HepG2 (cell line): Measurements from ENCODE around the gene TMEM219. TPM values are rescaled to one million over a fixed set of nuclear protein-coding genes. Genes with fewer than 3 reads are reported as not detected.

Experiments
- BCL3 ChIP-seq: sonication (generic); formaldehyde crosslinking; IDR thresholded peaks from 2 replicates; pipeline ENCODE4 v1.5.1; 2020; ENCODE audit warnings: mild to moderate bottlenecking, missing genetic modification reagents, moderate library complexity
- EED ChIP-seq: sonication (generic); formaldehyde crosslinking; IDR thresholded peaks from 2 replicates; pipeline ENCODE4 v1.5.0; 2020; ENCODE audit warnings: mild to moderate bottlenecking, missing genetic modification reagents
- HNF4A ChIP-seq: sonication (generic); formaldehyde crosslinking; IDR thresholded peaks from 2 replicates; pipeline ENCODE4 v1.4.0; 2020; ENCODE audit warnings: missing genetic modification reagents
- HNRNPH1 ChIP-seq: fragments of 200-400 bp; formaldehyde crosslinking; optimal IDR thresholded peaks from 2 replicates; pipeline ENCODE3; 2017; ENCODE audit warnings: mild to moderate bottlenecking, low read depth, low read length
- KDM5A ChIP-seq: fragments of 200-600 bp; sonication (generic); IDR thresholded peaks from 2 replicates; pipeline ENCODE4 v1.7.0; 2018; ENCODE audit warnings: antibody characterized with exemption, mild to moderate bottlenecking, low read length, borderline replicate concordance
- MTF2 ChIP-seq: sonication (generic); formaldehyde crosslinking; IDR thresholded peaks from 2 replicates; pipeline ENCODE4 v1.5.0; 2020; ENCODE audit warnings: missing genetic modification reagents, borderline replicate concordance
- MXD1 ChIP-seq: sonication (generic); formaldehyde crosslinking; IDR thresholded peaks from 2 replicates; pipeline ENCODE4 v1.4.0; 2020; ENCODE audit warnings: mild to moderate bottlenecking, missing genetic modification reagents
- PAWR ChIP-seq: sonication (generic); formaldehyde crosslinking; IDR thresholded peaks from 2 replicates; pipeline ENCODE4 v1.4.0; 2020; ENCODE audit warnings: missing genetic modification reagents, mild to moderate bottlenecking, borderline replicate concordance
- RORA ChIP-seq: sonication (generic); formaldehyde crosslinking; IDR thresholded peaks from 2 replicates; pipeline ENCODE4 v1.5.0; 2020; ENCODE audit warnings: mild to moderate bottlenecking, missing genetic modification reagents, moderate library complexity
- TGIF2 ChIP-seq: IDR thresholded peaks from 2 replicates; pipeline ENCODE4 v1.6.1; 2016; ENCODE audit warnings: control low read depth, missing compliant biosample characterization
- THAP9 ChIP-seq: sonication (generic); formaldehyde crosslinking; IDR thresholded peaks from 2 replicates; pipeline ENCODE4; 2020; ENCODE audit warnings: missing genetic modification reagents, mild to moderate bottlenecking, borderline replicate concordance
- ZBTB3 ChIP-seq: sonication (generic); formaldehyde crosslinking; IDR thresholded peaks from 2 replicates; pipeline ENCODE4 v1.4.0; 2020; ENCODE audit warnings: low read depth, mild to moderate bottlenecking, moderate library complexity, missing genetic modification reagents, borderline replicate concordance
- ZKSCAN1 ChIP-seq: fragments of 150-350 bp; IDR thresholded peaks from 2 replicates; pipeline ENCODE4 v1.6.1; 2014; ENCODE audit warnings: low read length
- ZNF124 ChIP-seq: sonication (generic); formaldehyde crosslinking; IDR thresholded peaks from 2 replicates; pipeline ENCODE4 v1.4.0; 2020; ENCODE audit warnings: missing genetic modification reagents
- ZNF468 ChIP-seq: sonication (generic); formaldehyde crosslinking; IDR thresholded peaks from 2 replicates; pipeline ENCODE4 v1.8.0; 2022; ENCODE audit warnings: mild to moderate bottlenecking, moderate library complexity, missing genetic modification reagents
- ZNF709 ChIP-seq: sonication (generic); formaldehyde crosslinking; IDR thresholded peaks from 2 replicates; pipeline ENCODE4 v1.5.0; 2020; ENCODE audit warnings: mild to moderate bottlenecking, missing genetic modification reagents
- polyA plus RNA-seq, 8 experiments: library from polyadenylated mRNA; depleted of rRNA in 3 of 8; stranded (reverse) in 7 of 8; unstranded in 1 of 8; fragments of >200 nt; fragmentation: Illumina TruSeq in 4 of 8; extraction: Trizol in 4 of 8; gene quantifications; 2 replicates each; pipeline versions ENCODE4 v1.2.1 to v1.2.3, GENCODE V29; 2011 to 2016; ENCODE audit warnings: low read depth in 4 of 8, missing spikeins in 1 of 8, mixed read lengths in 1 of 8; ENCODE audit not compliant: insufficient read depth in 1 of 8
- total RNA-seq, 5 experiments: library from RNA; depleted of rRNA; stranded (reverse); fragments of >200 nt; fragmentation: Illumina TruSeq; extraction: Trizol; gene quantifications; 2 replicates each; pipeline ENCODE4 v1.2.3, GENCODE V29; 2016; ENCODE audit warnings: low read depth in 1 of 5
- TF ChIP-seq, protein P1 (sequence below): sonication (generic); formaldehyde crosslinking; IDR thresholded peaks from 2 replicates; pipeline ENCODE4 v1.4.0; 2020; ENCODE audit warnings: missing genetic modification reagents
- TF ChIP-seq, protein P2 (sequence below): sonication (generic); formaldehyde crosslinking; IDR thresholded peaks from 2 replicates; pipeline ENCODE4 v1.5.1; 2020; ENCODE audit warnings: mild to moderate bottlenecking, missing genetic modification reagents

The TMEM219 gene
- total and polyA plus RNA-seq, 2 of the 13 experiments (the other 11 are each of a cell fraction or from before 2014, with no cell fraction given) = 105 to 115 TPM

DNA sequence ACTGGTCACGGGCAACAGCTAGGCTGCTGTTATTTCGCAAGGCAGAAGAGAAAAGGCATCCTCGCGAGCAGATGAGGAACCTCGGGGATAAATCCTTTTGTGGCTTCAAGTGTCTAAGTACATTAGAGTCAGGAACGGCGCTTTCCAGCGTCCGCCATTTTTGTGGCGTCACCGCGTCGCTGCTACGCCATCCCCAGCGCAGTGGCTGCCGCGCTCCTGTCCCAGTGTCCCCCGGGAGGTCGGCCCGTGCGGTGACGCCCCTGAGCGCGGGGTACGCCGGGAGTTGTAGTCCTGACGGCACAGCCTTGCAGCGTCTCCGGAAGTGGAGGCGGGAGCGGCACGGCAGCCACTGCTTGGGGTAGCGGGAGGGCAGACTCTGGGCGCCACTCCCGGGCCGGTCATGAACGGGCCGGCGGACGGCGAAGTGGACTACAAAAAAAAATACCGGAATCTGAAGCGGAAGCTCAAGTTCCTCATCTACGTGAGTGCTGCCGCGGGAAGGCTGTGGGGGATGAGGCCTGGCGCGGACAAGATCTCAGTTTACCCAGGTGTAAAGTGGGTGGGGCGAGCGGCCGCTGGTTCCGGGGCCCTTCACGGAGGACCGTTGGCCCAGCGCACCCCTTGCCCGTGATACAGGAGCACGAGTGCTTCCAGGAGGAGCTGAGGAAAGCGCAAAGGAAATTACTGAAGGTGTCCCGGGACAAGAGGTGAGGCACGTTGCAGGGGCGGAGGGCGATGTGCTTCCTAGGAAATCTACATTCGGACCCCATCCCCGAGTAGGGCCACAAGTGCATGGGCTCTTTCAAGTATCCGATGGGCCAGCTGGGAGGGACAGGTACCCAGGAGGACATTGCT is 34.3 kb downstream of the TMEM219 start, which contains the start of gene INO80E (continued):
- no peak; the same call in 1 of the 2 replicates for TF ChIP-seq EED (CRISPR knock-in tag)
- TF ChIP-seq PAWR (CRISPR knock-in tag) = no peak
- TF ChIP-seq ZNF124 (CRISPR knock-in tag) = 0 out of 2 replicates have a peak, but pooled peaks have one; percentile 47
- peak; percentile 66; the same call in 1 of the 2 replicates for TF ChIP-seq RORA (CRISPR knock-in tag)
- peak; percentile 88 for TF ChIP-seq BCL3
- TF ChIP-seq TGIF2 (CRISPR knock-in tag) = 0 out of 2 replicates have a peak, but pooled peaks have one; percentile 11
- TF ChIP-seq HNF4A (CRISPR knock-in tag) = 0 out of 2 replicates have a peak, but pooled peaks have one; percentile 9
- peak; percentile 5; the same call in 1 of the 2 replicates for TF ChIP-seq MXD1 (CRISPR knock-in tag)
- 0 out of 2 replicates have a peak, but pooled peaks have one; percentile 12 for TF ChIP-seq ZNF468
- TF ChIP-seq ZKSCAN1 = no peak; the same call in 1 of the 2 replicates
- TF ChIP-seq, protein P1, sequence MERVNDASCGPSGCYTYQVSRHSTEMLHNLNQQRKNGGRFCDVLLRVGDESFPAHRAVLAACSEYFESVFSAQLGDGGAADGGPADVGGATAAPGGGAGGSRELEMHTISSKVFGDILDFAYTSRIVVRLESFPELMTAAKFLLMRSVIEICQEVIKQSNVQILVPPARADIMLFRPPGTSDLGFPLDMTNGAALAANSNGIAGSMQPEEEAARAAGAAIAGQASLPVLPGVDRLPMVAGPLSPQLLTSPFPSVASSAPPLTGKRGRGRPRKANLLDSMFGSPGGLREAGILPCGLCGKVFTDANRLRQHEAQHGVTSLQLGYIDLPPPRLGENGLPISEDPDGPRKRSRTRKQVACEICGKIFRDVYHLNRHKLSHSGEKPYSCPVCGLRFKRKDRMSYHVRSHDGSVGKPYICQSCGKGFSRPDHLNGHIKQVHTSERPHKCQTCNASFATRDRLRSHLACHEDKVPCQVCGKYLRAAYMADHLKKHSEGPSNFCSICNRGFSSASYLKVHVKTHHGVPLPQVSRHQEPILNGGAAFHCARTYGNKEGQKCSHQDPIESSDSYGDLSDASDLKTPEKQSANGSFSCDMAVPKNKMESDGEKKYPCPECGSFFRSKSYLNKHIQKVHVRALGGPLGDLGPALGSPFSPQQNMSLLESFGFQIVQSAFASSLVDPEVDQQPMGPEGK = peak; percentile 63
- TF ChIP-seq ZBTB3 (CRISPR knock-in tag) = no peak; the same call in 1 of the 2 replicates
- peak; percentile 91 for TF ChIP-seq THAP9 (CRISPR knock-in tag)
- TF ChIP-seq ZNF709 (CRISPR knock-in tag) = peak; percentile 93; the same call in 1 of the 2 replicates
- TF ChIP-seq MTF2 (CRISPR knock-in tag) = peak; percentile 82; the same call in 1 of the 2 replicates
- TF ChIP-seq HNRNPH1 = peak; percentile 78
- peak; percentile 88 for TF ChIP-seq KDM5A
- TF ChIP-seq, protein P2, sequence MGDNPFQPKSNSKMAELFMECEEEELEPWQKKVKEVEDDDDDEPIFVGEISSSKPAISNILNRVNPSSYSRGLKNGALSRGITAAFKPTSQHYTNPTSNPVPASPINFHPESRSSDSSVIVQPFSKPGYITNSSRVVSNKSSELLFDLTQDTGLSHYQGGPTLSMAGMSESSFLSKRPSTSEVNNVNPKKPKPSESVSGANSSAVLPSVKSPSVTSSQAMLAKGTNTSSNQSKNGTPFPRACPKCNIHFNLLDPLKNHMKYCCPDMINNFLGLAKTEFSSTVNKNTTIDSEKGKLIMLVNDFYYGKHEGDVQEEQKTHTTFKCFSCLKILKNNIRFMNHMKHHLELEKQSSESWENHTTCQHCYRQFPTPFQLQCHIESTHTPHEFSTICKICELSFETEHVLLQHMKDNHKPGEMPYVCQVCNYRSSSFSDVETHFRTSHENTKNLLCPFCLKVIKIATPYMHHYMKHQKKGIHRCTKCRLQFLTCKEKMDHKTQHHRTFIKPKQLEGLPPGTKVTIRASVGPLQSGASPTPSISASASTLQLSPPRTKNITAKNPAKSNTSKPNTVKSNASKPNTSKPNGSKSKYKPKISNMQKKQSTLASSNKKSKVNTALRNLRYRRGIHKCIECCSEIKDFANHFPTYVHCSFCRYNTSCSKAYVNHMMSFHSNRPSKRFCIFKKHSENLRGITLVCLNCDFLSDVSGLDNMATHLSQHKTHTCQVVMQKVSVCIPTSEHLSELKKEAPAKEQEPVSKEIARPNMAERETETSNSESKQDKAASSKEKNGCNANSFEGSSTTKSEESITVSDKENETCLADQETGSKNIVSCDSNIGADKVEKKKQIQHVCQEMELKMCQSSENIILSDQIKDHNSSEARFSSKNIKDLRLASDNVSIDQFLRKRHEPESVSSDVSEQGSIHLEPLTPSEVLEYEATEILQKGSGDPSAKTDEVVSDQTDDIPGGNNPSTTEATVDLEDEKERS (CRISPR knock-in tag) = peak; percentile 83; the same call in 1 of the 2 replicates
